Stimulated activated CD8-positive, alpha-beta memory T cell treated with anti-CD3 and anti-CD28 coated beads, Interleukin-4, amount 100 ng/mL, for 1 hour (primary cell): ENCODE measurements around the gene RGPD3.
"Not testable (repeated sequence)": the region's sequence is repeated elsewhere in the genome, so short reads cannot be mapped to it uniquely, and the experiment has no call there.

Experiments used
- DNase-seq, 2 donors: peaks; one replicate each; pipeline ENCODE4 v3.0.0-alpha.2; 2020; ENCODE audit warnings: low read depth in 2 of 2, low spot score in 1 of 2

The RGPD3 gene

DNA sequence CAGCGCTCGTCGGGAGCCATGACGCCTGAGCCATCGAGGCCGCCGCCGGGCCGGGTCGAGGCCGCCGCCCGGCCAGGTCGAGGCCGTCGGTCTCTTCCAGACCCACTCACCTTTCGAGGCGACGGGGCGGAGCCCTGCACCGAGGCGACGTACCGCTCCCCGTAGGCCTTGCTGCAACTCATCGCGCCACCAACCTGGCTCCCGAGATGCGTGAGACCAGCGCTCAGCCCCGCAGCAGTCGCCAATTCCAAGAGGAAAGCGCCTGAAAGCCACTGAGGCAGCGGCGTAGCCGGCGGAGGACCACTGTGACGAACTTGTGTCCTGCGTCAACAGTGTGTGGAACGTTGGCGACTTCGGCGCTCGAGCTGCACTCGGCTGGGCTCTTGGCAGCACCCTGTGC, at the start of gene RGPD3:
Gene RGPD3 (minus strand): TSS at position 307 of the 400 bp plus-strand sequence. CDS start 125 bp downstream, at position 182.
- not testable (repeated sequence) for DNase-seq

DNA sequence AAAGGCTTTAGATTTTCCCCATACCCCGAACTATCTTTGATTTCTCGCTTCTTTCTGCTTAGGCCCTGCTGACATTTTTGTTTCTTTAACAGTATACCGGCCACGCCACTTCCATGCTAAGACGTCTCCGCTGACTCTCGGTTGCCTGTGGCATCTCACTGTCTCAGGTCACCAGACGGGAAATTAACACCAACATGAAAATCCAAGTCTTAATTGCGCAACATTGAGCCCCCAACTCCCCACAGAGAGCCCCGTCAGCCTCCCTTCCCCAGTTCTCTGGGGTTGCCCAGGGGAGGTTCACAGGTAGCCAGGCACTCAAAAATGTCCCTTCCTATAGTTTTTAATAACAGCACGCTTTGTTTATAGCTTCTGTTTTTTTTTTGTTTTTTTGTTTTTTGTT, 49.1 kb upstream of the RGPD3 start:
- no peak for DNase-seq

DNA sequence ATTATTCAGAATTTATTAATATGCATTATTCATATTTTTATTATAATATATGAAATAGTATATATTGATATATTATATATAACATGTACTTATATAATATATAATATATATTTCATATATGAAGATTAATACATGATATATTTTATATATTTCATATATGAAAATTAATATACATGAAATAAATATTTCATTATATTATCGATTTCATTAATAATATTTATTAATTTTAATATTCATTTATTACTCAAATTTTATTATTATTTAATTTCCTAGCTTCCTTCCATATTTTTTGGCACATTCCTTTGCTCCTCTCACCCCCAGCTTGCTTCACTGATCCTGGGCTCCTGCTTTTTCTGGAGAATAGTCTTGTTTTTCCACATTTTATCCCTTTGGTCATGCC, 48.7 kb upstream of the RGPD3 start:
- no peak for DNase-seq

DNA sequence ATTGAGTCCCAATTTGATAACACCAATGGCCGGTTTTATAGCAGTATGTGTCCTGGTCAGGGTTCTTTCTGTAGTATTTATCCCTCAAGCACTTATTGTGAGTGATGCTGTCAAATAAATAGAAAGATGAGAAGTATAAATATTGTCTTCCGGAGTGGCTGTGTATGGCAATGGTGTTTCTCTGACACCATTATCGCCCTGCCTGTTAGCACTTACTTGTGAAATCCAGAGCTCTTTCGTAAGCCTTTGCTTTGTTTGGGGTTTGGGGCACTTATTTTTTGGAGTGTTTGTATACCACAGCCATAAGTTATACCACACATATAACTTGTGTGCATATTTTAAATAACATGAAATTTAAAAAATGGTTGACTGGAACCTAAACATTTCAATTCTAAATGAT, 48.2 kb upstream of the RGPD3 start:
- DNase-seq = no peak

DNA sequence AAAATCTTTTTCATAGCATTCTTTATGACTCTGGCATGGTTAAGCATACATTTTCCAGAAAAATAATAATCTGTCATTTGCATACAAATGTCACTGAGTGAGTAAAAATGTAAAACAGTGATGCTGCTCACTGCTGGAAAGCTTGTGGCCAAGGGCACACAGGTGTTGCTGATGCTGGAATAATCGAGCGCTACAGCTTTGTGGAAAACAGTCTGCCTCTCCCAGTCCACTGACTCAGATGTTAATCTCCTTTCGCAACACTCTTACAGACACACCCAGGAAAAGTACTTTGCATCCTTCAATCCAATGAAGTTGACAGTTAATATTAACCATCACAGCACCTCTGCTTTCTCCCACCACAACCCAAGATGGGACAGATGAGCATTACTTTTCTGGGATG, 46.6 kb upstream of the RGPD3 start:
- not testable (repeated sequence) for DNase-seq

DNA sequence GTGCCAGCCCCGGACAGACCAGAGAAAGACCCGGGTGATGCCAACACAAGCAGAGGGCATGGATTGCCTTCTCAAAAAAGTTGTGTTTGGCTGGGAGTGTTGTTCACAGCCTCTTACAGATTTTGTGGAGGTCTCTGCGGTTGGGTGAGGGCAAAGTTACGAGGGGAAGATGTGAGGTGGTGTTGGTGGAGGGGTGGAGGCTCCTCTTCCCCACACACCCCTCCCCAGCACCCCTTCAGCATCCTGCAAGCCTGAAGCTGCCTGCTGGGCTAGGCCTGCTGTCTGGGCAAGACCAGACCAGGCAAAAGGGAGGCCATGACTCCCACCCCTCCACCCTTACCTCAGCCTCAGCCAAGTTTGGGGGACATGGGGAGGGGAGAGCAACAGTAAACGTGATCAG, 45.2 kb upstream of the RGPD3 start:
- not testable (repeated sequence) for DNase-seq

DNA sequence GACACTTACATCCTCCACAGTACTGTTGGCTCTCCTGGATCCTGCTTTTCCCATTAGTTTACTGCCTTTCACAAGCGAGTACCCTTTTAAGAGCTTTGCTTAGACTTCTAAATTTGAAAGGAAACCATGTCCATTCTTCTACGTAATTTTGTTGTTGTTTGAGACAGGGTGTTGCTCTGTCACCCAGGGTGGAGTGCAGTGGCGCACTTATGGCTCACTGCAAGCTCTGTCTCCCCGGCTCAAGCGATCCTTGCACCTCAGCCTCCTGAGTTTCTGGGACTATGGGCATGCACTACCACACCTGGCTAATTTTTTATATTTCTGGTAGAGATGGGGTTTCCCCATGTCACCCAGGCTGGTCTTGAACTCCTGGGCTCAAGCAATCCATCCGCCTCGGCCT, 43.7 kb upstream of the RGPD3 start:
- not testable (repeated sequence) for DNase-seq

DNA sequence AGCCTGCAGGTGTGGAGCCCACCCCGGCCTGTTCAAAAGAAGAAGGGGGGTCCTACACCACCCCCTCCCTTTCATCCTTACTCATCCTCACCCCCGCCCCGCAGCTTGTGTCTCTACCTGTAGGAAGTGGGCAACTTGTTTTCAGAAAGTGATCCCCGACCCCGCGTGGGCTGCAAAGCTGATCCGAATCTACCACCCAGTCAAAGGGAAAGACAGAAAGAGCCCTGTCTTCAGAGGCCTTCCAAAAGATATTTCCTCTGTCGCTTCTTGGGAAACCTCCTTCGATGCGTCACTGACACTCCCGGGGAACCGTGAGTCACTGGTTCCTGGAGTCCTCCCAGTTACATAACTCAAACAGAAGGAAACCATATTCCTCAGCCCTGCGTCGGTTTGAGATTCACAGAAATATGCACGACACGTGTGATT, 43.3 kb upstream of the RGPD3 start:
- DNase-seq = not testable (repeated sequence)

DNA sequence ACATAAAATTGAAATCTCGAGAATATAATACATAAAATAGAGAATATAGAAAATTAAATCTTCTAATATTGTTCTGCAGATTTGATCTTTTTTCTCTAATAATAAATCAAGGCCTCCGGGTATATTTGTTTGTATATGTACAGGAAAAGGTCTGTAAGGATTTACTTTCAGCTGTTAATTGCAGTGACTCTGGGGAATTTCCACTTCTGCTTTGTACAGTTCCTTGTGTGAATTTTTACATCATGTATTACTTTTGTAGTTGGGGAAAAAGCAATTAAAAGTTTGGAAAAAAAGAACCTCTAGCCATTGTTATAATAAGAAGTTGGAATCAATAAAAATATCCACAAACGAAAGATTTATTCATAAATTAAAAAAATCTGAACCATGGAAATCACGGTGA, 42.6 kb upstream of the RGPD3 start:
- not testable (repeated sequence) for DNase-seq

DNA sequence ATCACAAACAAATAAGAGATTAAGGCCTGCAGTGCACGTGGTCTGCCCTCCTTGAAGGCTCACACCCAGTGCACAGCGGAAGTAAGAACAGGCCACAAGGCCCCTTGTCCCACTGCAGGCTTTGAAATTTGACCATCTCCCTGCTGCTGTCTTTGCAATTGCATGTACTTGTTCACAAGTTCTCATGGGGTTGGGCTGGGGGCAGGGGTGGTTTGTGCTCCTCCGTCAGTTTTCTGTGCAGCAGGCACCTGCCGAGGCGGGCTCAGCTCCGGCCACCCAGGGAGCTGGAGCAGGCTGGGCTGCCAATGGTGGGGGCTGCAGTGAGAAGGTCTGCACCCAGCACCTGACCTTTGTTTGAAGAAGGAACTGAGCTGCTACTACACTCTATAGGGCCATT, 41.2 kb upstream of the RGPD3 start:
- not testable (repeated sequence) for DNase-seq

DNA sequence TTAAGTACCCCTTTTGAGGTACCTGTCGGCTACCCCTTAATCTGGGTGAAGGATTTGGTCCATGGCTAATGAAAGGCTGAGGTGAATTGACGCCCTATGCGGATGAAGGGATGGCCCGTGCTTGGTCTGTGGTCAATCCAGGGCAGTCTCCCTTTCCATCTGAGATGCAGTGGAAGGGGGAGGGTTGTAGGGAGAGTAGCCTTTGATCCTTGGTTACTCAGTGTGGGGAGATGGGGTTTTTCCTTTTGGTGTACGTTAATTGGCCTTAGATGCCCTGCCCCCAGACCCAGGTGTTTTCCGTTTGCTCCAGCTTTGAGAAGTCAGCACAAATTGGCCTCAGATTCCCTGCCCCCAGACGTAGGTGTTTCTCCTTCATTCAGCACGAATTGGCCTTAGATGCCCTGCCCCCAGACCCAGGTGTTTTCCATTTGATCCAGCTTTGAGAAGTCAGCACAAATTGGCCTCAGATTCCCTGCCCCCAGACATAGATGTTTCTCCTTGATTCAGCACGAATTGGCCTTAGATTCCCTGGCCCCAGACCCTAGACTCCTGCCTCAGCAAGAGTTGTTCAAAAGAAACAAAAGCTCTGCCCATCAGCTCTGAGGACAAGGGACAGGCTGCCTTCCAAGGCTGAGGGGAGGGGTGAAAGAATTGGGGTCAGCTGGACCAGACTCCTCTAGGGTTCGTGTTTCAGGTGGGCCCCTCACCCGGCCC, 40.6 kb upstream of the RGPD3 start:
- not testable (repeated sequence) for DNase-seq

DNA sequence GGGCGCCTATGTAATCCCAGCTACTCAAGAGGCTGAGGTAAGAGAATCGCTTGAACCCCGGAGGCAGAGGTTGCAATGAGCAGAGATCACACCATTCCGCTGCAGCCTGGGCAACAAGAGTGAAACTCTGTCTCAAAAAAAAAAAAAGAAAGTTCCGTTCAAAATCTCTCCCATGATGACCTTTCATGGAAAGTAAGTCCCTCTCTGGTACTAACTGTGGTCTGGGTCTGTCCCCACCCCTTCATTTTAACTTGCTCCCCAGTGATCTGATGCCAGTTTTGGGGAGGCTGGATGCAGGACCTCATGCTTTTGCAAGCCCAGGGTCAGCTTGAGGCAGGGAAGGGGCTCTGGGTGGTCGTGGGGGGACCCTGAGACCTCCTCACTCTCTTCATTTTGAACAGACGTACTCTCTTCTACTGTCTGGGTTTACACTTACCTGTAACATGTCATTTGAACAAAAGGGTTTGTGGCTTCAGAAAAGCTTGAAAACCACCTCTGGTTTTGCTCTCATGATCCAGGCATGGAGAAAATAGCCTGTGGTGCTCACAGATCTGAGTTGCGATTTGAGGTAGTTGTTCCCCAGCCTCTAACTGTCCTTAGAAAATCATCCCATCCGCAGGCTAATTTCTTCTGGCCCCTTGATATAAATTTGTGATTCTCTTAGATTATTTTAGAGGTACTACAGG, 37.9 kb upstream of the RGPD3 start:
- DNase-seq = not testable (repeated sequence)

DNA sequence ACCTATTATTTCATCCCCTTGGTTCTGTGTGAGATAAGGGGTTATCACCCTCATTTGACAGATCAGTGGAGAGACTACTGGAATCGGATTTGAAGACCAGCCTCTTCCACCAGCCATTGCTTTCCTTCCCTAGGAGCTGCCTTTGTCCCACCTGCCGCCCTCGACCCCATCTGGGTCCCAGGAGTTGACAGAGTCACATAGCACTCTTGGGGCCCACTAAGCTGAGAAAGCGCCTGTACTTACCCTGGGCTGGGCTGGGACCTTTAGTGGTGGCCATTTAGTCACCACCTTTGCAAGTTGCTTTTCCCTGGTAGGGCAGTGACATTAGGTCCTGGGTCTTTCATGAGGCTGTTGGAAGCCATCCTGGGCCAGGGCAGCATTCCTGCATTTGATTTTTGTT, 36.6 kb upstream of the RGPD3 start:
- DNase-seq = not testable (repeated sequence)

DNA sequence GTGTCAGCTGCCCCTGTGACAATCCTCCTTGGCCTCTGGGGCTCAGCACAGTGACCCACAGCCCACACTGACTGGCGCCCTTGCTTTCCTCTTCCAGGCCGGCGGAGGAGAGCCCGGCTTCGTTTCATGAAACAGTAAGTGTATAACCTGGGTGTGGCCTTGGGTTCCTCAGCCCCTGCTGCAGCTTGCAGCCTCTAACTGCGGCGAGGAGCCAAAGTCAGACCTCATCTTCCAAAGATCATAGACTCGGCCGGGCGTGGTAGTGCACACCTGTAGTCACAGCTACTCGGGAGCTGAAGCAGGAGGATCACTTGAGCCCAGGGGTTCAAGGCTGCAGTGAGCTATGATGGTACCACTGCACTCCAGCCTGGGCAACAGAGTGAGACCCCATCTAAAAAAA, 36.0 kb upstream of the RGPD3 start:
- DNase-seq = not testable (repeated sequence)

DNA sequence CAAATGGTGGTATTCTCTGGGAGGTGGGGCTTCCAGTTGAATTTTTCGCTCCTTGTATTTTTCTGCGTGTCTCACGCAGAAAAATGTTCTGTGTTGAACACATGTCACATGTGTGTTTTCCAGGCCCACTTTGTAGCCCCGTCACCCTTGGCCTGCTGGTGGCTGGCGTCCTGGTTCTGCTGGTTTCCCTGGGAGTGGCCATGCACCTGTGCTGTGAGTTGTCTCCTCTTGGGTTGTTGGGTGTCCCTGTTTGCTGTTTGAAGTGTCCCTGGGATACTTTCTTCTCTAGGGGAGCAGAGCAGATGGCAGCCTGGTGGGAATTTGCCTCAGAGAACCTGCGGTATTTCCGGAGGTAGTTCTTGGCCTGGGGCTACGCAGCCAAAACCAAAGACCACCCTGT, 34.1 kb upstream of the RGPD3 start:
- not testable (repeated sequence) for DNase-seq

DNA sequence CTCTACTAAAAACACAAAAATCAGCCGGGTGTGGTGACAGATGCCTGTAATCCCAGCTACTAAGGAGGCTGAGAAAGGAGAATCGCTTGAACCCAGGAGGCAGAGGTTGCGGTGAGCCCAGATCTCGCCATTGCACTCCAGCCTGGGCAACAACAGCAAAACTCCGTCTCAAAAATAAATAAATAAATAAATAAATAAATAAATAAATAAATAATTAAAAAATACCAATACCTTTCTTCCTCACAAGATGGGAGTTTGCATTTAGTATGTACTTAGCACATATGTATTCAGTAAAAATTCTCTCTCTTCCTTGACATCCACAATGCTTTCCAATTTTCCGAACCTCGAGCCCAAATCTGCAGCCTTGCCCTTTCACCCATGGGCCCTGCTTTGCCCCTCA, 32.1 kb upstream of the RGPD3 start:
- DNase-seq = not testable (repeated sequence)

DNA sequence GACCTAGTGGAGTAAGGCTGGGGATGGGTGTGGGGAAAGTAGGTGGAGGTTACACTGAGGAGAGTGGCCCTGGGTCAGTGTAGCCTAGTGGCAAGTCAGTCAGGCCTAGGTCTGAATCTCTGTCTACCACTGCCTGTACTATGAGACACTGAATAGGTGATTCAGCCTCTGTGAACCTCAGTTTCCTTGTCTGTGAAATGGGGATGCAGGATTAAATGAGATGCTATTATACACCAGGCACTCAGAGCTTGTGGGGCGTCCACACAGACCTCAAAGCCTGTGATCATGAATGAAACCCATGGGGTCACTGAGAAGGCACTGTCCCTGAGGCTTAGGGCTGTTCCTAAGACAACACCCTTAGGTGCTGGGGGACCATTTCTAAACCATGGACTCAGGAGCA, 30.3 kb upstream of the RGPD3 start:
- DNase-seq = not testable (repeated sequence)

DNA sequence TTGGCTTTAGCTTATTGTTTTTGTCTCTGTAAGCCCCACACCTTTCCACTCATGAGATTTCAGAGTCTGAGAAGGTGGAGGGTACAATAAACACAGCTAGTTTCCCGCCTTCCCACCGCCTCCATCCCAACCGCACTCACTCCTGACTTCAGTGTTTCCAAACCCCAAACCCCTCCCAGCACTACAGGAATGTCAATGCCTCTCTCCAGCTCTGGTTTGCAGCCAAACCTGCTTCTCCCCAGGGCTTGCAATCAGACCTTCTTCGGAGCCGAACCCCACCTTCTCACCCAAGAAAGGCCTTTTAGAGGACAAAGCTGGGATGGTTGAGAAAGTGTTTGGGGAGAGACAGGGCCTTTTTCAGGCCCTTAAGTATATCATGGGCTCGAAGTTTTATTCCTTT, 24.7 kb upstream of the RGPD3 start:
- not testable (repeated sequence) for DNase-seq

DNA sequence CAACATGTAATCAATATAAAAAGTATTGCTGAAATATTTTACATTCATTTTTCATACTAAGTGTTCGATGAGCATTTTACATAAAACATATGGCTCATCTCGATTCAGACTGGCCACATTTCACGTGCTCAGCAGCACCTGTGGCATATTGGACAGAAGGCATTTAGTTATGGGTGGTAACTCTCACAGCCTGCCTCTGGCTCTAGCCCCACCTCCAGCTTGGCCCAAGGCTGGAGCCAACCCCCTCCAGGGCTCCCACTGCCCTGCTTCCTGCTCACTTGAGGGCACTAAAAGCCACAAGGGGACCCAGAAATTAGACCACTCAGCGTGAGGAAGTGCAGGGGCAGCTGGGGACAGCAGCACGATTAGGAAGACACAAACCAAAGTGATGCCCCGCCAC, 24.2 kb upstream of the RGPD3 start:
- DNase-seq = not testable (repeated sequence)

DNA sequence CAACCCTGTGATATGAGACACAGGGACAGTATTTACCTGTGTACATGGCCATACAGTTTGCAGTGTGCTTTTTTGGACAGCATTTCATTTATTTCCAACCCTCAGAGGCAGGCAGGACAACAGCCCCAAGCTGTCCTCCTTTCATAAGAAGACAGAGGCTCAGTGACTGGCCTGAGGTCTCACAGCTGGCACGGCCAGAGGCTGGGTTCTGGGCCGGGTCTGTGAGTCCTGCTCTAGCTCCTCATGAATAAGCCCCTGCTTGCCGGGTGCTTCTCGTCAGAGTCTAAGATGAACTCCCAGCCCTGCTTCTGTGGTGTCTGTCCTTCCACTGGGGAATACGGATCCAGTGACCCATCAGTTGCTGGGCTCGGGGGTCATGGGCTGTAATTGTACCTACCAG, 21.5 kb upstream of the RGPD3 start:
- not testable (repeated sequence) for DNase-seq

DNA sequence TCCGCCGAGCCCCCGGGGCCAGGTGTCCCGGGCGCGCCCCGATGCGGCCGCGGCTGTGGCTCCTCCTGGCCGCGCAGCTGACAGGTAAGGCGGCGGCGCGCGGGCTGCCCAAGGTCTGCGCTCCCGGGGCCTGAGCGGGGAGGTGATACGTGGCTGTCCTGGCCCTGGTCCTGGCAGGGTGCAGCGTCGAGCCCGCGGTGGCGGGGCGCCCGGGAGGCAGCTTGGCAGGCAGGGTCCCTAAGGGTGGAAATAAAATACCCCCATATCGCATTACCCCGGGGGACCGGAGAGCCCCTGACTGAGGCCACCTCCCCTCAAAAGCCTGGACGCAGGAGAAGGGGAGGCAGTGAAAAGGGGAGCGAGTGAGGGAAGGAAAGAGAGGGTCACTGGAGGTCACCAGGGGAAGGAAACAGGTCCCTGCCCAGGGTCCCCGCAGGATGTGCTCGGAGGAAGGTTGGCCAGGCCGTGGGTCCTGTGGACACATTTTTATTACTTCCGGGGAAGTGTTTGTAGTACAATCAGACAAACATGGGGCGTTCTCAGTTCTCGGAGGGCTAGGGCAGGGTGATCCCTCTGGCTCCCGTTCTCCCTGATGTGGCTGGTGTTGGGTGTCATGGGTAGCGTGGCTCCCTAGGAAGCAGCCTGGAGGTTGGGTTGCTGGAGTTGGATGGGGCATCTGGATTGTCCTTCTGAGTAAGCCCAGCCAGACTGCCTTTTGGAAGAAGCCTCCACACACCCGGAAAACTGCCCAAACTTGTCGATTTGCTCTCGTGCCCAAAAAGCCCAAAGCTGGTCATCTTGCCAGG, 19.4 kb upstream of the RGPD3 start:
- DNase-seq = not testable (repeated sequence)
